Activated effector memory CD4-positive, alpha-beta T cell treated with anti-CD3 and anti-CD28 coated beads, Interleukin-2, amount 50 U/mL, for 16 hours (primary cell): ENCODE measurements around the gene RFNG.

ENCODE experiments used
- DNase-seq: peaks from one replicate; pipeline ENCODE4 v3.0.0-alpha.2; 2020

RFNG gene

DNA sequence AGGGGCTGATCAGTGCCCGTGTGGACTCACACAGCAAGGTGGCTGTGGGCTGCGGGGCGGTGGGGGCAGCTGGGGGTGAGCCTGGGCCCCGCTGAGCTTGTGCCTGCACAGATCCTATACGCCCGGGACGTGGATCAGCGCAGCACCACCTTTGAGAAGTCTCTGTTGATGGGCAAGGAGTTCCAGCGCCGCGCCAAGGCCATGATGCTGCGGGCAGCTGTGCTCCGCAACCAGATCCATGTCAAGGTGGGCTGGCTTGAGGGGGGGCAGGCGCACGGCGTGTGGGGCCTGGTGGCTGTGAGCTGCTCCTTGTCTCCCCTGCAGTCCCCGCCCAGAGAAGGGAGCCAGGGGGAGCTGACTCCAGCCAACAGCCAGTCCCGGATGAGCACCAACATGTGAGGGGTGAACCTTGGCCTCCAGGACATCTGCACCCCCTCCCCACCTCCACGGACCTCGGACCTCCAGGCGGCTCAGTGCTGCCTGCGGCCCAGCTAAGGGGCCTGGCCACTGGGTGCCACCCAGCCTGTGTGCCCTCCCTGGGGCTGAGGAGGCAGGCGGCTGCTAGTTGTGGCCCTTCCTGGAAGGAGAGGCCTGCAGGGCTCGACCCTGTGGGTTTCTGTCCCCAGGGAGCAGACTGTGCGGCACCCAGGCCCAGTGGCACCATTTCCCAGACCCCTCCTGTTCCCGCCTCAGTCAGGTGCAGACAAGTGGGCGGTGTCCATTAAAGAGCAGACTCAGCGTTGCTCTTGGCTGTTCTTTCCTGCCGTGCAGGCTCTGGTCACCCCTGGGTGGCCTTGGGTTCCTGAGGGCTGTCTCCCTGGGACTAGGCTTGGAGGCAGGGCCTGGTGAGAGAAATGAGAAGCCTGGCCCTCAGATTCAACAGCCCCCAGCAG, 5.4 kb upstream of the RFNG start:
- DNase-seq = no peak

GRCh38 chr17:82055965-82056728, 4.5 kb upstream of the RFNG start:
- no peak for DNase-seq

DNA sequence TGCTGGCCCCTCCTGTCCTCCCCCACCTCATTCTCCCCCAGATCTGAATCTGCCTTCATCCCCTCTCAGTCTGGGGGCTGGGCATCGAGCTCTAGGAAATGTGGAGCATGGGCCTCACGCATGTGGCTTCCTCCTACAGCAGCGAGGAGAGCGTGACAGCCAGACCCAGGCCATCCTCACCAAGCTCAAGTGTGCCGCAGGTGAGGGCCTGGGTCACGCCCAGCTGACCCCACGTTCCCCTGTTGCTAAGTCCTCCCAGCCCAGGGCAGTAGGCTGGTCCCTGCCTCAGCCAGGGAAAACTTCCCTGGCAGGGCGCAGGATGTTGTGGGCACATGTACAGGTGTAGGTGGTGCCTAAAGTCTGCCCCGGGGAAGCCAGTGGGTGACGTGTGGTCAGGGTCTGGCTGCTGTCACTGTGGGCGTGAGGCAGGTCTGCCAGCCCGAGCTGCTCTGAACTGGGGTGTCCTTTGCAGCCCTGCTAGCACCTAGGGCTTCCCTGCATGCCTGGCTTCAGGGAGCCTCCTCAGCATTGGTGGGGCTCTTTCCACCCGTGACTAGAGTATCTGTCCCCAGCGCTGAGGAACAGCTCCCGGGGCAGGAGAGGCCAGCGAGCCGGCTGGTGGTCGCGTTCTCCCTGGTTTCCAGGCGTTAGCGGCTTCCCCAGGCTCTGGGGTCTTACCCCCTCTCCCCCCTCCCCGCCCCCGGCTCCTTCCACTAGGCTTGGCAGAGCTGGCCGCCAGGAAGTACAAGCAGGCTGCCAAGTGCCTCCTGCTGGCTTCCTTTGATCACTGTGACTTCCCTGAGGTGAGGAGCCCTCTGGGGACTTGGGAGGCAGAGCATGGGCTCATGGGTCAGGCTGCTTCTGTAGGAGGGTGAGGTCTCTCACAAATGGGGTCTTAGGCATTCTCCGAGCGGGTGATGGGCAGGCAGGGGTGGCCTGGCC, 3.7 kb upstream of the RFNG start:
- DNase-seq = no peak

DNA sequence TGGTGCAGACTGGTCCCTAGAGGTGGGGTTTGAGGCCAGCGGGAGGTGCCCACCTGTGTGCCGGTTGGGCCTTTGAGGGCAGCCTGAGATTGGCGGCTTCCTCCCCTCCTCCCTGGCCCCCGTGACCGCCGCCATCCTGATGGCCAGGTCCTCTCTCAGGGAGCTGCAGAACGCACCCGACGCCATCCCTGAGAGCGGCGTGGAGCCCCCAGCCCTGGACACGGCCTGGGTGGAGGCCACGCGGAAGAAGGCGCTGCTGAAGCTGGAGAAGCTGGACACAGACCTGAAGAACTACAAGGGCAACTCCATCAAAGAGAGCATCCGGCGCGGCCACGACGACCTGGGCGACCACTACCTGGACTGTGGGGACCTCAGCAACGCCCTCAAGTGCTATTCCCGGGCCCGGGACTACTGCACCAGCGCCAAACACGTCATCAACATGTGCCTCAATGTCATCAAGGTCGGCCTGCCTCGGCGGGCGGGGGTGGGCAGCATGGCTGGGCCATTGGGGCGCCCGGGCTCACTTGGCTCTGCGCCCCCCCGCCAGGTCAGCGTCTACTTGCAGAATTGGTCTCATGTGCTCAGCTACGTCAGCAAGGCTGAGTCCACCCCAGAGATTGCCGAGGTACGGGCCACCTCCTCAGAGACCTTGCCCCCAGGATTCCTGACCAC, 2.9 kb upstream of the RFNG start:
- DNase-seq = no peak

- DNase-seq = no peak
Measured at GRCh38 chr17:82053556-82054263, 2.1 kb upstream of the RFNG start.

GRCh38 chr17:82053130-82053529, 1.5 kb upstream of the RFNG start:
- no peak for DNase-seq

- no peak for DNase-seq
Measured at GRCh38 chr17:82052638-82053059, 1.0 kb upstream of the RFNG start.

- DNase-seq = no peak
Measured at GRCh38 chr17:82050761-82051641, 610 bp downstream of the RFNG start.

GRCh38 chr17:82050152-82050760, 1.4 kb downstream of the RFNG start:
- DNase-seq = no peak

DNA sequence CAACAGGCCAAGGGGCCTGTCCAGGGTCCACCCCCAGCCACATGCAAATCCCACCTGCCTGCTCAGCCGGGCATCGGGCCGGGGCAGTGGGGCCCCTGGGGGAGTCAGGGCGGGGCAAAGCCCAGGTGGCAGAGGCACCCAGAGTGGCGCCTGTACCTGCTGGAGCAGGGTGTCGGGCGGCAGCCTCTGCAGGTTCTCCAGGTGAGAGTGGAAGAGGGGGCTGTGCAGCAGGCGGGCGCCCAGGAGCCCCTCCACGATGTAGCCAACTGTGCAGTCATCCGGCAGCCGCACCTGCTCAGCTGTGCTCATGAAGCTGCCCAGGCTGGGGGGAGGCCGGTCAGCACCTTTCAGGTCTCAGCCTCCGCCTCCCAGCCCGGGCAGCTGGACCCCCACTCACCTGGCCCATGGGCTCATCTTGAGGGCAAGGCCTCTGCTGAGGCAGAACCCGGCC, 2.1 kb downstream of the RFNG start:
- DNase-seq = no peak

DNA sequence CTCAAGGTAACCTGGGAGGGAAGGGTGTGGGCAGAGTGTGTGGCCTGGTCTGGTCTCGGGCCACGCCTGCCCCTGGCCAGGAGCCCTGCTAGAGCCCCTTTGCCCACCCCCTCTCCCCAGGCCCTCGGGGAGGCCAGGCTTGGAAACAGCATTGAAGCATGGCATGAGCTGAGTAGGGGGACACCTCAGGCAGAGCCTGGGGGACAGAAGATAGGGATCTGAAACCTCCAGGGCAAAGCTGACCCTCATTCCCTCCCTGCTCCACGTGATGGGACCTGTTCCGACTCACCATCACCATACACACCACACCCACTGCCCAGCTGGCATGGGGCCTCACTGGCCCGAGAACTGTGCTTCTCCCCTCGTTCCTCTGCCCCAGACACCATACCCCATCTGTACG, 2.5 kb downstream of the RFNG start:
- DNase-seq = no peak

DNA sequence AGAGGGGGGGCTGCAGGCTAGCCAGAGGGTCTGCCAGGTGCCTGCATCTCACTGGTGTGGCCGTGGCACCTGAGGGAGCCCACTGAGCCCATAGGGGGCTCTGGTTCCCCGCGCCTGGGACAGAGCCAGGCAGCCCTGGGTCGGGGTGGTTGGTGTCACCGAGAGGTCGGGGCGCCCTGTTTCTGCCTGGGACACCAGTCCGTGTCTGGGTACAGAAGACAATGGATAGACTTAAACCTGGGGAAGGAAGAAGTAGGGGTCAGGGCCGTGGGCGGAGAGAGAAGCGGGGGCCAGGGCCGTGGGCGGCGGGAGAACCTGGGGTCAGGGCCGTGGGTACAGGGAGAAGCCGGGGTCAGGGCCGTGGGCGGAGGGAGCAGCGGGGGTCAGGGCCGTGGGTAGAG, 3.0 kb downstream of the RFNG start:
- DNase-seq = no peak

DNA sequence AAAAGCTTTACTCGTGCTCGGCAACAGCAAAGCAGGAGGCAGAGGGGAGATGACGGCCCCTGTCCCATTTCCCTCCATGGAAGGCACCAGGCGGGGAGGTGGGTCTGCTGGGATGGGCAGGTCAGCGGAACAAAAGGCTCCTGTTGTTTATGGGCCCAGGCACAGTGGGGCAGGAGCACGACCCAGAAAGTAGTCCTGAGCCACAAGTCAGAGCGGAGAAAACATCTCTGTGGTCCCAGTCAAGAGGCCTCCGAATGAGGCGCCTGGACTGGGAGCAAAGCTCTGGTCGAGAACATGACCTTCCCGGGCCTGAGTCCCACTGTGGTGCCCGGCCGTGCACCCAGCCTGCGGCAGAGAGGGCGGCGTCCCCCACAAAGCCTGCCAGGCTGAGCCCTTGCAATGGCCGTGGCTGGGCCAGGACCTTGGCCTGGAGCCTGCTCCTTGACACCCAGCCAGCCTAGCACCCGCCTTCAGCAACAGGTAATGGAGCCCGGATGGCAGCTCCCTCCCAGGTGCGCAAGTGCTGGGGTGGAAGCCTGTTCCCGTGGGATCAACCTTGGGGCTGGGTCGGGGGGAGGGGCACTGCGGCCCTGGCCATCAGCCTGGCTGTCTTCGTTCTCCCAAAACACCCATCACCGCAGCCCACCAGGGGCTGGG, 3.6 kb downstream of the RFNG start:
- DNase-seq = no peak

- DNase-seq = no peak
Measured at GRCh38 chr17:82047379-82047778, 4.2 kb downstream of the RFNG start.

DNA sequence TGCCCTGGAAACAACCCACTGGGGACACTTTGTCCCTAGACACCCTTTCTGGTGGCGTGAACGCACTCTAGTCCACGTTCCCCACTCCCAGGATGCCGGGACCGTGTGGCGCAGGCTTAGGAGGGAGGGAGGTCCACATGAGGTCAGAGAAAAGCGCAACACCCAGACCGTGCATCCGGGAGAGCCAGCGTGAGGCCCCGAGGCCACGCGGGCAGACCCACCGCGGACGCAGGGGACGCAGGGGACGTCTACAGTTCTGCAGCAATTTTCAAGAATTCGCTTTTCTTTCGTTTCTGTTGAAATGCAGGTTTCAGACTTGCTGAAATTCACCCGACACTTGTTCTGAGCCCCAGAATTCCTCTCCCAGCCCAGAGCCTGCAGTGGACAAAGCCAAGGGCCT, 4.7 kb downstream of the RFNG start:
- DNase-seq = no peak

DNA sequence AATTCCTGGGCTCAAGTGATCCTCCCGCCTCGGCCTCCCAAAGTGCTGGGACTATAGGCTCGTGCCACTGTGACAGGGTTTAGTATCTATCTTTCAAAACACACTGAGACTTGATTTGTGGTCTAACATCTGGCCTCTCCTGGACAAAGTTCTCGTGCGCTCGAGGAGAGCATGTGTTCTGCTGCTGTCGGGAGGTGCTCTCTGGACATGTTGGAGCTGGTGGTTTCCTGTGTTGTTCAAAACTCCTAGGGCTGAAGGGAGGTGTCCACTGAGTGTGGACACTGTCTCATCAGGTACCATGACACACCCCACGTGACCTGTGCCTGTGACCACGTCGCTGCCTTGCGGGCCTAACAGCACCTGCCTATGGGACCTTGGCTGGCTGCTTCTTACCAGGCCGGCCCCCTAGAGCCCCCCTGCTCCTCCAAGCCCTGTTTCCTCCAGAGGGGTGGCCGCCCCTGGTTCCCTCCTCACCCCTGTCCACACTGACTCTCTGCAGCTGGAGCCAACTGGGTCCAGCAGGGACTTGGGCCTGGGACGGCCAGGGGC, 5.6 kb downstream of the RFNG start:
- DNase-seq = no peak

GRCh38 chr17:82043507-82043906, 8.1 kb downstream of the RFNG start:
- no peak for DNase-seq

DNA sequence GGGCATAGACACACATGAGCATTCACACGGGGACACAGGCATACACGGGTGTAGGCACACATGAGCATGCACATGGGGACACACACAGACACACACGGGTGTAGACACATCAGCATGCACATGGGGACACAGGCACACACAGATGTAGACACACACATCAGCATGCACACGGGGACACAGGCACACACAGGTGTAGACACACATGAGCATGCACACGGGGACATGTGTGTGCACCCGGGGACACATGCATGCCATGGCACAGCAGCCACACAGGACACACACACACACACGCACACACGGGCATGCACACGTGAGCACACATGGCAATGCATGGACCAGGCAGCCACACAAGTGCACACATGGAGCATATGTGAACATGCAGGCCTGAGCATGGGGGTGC, 9.0 kb downstream of the RFNG start:
- no peak for DNase-seq

- DNase-seq = no peak
Measured at GRCh38 chr17:82041144-82041814, 10.3 kb downstream of the RFNG start.
